ENCODE data around the gene TRIO.

The TRIO gene

DNA sequence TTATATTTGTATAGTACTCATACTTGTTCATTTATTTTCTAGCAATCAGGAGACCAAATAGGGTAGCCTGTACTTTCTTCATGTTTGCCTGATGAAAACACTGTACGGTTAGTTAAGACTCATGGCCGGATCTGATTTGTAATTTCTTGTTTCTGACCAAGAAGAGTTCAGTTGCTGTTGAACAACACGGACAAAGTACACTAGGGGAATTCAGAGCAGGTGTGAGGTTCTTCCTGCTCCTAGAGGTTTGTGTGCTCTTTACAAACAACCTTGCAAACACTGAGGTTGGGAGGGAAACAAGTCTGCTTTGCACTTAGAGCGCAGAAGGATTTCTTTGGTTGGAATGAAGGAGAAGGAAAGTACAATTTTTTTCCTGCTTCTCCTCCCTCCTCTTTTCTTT, 69.7 kb downstream of the TRIO start:
- no peak for DNase-seq

GRCh38 chr5:14213253-14213652, 70.1 kb downstream of the TRIO start:
- no peak for DNase-seq

DNA sequence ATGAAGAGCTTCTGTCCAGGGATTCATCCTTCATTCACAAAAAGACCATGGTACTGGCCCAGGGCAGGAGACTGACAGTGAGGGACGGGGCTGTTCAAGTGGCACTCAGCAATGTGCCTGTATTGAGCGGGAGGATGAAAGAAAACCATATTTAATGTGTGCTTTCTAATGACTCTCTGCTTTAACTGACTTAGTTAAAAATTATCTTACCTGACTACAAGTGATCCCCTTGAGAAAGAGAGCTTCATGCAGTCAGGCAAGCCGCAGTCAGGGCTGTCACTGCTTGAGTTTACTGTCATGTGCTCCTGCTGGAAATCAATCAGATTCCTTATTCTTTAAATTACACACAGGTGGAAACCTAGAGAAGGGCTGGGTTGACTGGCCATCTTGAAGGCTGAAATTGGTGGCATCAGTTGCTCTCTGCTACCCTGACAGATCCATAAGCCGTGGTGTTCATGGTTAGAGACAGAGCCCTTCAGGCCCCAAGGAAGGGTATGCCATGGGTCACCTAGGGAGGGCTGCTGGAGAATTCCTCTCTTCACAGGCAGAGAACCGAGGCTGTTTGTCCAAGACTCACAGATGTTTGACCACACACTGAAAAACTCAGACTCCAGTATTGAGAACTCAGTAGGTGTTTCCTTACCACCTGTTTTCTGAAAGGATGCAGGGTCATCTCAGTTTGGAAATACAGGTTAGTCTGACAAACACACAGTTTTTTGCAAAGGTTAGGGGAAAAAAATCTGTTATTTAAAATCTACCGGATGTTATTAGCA, 70.9 kb downstream of the TRIO start:
- no peak for DNase-seq

DNA sequence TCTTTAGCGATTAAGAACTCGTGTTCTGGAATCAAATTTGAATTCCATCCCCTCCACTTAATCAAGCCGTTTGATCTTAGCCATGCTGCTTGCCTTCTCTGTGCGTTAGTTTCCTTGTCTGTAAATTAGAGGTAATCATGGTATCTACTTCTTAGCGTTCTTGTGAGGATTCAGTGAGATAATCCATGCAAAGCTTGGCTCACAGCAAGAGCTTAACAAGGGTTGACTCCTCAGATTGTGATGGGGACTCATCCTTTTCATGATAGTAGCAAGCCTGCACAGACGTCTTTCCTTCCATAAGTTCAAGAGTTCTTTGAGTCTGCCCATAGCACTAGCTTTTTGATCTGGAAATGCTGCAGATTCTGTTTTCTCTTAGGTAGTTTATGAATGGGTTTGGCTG, 72.8 kb downstream of the TRIO start:
- no peak for DNase-seq

DNA sequence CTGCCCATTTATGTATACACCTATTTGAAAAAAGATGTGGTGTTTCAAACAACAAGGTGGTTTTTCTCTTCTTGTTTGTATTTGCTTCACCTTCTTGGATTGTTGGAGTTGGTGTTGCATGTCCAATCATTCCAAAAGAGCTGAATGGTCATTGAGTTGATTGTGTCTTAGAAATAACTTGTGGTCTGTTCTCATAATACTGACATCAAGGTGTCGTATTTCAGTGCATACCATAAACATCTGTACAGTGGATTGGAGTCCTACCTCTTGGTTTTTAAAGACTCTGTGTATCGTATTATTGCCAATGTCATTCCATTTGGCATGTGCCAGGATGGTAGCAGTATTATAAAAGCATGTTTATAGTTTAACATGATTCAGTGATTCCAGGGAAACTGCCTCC, 73.2 kb downstream of the TRIO start:
- no peak for DNase-seq

- DNase-seq: no peak
These were observed 73.8 kb downstream of the TRIO start for GRCh38 chr5:14216902-14217301.

- DNase-seq: no peak
These were observed 74.4 kb downstream of the TRIO start for GRCh38 chr5:14217587-14217986.

DNA sequence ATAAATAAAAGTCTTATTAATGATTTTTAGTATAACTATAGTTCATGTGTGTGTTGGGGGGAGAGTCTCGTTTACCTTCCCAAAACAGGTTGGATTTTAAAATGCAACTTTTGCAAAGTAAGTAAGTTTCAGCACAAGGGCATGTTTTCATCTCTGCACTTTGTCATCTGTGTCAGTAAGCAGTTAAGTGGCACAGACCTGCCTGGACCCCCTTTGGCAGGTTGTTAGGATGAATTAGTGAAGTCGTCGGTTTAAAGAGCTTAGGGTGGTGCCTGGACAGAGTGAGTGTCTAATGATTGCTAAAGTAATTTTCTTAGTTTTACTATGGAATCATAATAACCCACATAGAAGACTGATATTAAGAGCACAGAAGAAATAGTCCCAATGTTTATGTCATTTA, 74.9 kb downstream of the TRIO start:
- DNase-seq: no peak

DNA sequence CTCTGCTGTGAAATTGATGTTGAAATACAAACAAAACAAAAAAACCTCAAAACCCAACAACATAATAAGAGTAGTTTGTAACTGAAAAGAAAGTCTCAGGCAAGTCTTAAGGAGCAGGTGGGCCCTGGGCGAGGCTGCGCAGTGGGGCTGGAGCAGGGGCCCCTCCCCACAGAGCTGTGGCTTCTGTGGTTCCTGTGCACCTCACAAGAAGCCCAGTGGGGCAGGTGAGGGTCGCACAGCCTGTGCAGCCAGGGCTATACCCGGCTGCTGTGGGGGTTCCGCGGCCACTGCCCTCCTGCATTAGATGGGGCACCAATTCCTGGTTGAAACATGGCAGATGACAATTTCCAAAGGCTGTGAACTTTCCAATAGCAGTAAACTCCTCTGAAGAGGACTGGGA, 75.3 kb downstream of the TRIO start:
- no peak for DNase-seq

DNA sequence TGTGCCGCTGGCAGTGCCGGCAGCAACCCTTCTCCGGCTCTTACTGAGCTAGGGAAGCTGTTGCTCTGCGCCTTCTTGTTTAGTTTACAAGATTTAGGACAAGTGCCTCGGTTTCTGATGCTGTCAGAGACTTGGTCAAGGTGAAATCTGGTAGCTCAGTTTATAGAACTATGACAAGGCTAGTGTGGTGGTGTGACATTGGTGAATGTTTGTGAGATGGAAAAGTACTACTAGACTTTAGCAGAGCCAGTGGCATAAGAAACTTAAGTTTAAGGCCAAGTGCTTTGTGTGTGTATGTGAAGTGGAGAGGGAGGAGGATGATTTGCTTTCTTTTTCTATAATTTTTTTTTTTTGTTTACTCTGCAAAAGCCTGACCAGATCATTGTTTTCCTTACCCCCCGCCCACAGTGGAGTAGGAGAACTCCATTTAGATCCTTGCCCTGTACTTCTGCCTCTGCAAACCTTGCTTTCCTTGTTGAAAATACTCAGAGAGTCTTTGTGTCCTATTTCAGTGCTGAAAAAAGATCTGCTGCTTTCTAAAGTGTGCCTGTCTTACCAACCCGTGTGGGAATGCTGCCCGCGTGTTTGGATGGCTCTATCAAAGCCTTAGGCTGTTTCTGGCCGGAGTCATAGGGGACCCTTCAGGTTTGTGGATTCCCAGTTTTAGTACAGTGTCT, 75.9 kb downstream of the TRIO start:
- no peak for DNase-seq

- DNase-seq: no peak
These were observed 76.8 kb downstream of the TRIO start for GRCh38 chr5:14219800-14220512.

DNA sequence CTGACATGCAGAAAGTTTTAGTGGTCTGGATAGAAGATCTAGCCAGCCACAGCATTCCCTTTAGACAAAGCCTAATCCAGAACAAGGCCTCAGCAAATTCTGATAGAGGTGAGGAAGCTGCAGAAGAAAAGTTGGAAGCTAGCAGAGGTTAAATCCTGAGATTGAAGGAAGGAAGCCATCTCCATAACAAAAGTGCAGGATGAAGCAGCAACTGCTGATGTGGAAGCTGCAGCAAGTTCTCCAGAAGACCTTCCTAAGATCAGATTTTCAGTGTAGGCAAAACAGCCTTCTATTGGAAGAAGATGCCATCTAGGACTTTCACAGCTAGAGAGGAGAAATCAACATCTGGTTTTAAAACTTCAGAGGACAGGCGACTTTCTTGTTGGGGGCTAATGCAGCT, 77.5 kb downstream of the TRIO start:
- no peak for DNase-seq

DNA sequence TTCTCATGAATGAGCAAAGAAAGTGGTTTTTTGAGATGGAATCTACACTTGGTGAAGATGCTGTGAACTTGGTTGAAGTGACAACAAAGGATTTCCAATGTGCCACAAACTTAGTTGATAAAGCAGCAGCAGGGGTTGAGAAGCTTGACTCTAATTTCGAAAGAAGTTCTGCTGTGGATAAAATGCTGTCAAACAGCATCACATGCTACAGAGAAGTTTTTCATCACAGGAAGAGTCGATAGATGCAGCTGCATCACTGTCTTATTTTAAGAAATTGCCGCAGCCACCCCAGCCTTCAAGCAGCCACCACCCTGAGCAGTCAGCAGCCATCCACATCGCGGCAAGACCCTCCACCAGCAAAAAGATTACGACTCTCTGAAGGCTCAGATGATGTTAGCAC, 78.6 kb downstream of the TRIO start:
- no peak for DNase-seq

DNA sequence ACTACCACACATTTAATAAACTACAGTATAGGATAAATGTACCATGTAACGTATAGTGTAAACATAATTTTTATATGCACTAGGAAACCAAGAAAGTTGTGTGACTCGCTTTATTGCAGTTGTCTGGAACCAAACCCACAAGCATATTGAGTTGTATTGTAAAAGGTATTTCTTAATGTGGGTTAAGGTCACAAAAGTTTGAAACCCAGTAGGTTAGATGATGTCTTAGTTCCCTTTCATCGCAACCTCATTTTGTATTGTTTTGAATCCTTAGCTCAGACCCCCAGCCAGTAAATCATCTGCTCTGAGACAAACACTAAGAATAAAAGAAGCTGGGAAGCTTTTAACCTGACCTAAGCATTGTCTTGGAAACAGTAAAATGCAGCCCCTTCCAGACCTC, 79.1 kb downstream of the TRIO start:
- DNase-seq: no peak

DNA sequence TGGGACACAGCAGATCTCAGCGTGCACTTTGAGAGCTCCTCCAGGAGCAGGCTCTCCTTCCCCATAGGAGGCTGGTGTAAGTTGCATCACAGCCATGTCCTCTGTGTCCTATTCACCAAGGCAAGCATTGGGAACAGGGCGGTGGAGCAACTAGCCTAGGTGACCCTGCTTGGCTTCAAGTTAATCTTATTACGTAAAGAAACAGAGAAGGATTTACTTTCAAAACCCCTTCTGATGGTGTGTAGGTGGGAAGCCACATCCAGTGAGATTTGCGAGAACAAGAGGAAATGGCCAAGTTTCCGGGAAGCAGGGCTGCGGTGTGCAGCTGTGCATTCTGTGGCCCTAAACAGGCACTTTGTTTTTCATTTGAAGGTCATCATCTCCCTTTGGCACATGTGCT, 80.2 kb downstream of the TRIO start:
- DNase-seq: no peak

GRCh38 chr5:14225173-14225834, 82.2 kb downstream of the TRIO start:
- DNase-seq: no peak

- no peak for DNase-seq
These were observed 83.0 kb downstream of the TRIO start for GRCh38 chr5:14226149-14226548.

DNA sequence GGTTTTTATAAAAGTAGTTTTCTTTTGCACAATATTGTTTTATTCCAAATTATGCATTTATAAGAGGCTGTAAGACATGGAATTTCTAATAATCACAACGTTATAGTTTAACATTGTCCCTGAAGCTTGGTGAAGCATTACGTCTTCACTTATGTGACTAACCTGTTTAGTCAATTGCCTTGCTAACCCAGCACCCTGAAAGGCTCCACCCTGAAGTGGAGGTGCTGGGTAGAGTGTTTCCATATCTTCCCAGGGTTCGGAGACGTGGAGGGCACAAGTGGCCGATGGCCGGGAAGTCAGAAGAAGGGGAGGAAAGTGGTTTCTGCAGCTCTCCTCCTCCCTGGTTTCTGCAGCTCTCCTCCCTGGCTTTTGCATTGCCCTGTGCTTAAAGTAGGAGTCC, 83.4 kb downstream of the TRIO start:
- DNase-seq: no peak

- DNase-seq: no peak
These were observed 83.8 kb downstream of the TRIO start for GRCh38 chr5:14226992-14227391.

DNA sequence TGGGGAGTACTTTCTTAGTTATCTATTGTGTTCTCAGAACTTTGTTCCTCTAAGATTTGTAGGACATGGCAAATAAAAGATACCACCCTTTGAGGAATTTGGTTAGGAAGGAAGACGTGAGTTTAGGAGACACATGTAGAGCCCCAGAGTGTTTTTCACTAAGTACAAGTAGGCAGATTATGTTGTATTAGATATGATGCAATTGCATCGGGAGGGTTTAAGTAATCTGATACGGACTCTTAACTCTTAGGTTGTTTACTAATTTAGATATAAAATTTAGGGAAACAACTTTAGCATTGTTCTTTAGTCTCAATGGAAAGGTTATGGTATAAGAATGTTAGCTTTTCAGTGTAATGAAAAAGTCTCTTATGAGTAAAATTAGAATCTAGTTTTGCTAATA, 84.4 kb downstream of the TRIO start:
- DNase-seq: no peak

GRCh38 chr5:14228219-14228618, 85.1 kb downstream of the TRIO start:
- DNase-seq: no peak

DNA sequence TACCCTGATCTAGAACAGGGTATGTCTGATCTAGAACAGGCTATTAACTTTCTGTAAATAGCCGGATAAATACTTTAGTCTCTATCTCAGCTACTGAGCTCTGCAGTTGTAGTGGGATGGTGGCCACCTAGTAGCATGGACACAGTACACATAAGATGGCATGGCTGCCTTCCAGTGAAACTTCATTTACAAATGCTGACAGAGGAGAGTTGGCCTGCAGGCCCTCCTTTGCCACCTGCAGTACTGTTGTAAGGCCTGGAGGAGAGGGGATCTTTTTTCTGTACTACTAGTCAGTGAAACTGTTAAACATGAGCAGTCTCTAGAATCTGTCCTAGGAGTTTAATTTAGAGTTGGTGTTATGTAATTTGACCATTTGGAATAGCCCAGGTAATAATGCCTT, 86.0 kb downstream of the TRIO start:
- no peak for DNase-seq

GRCh38 chr5:14229734-14230133, 86.6 kb downstream of the TRIO start:
- DNase-seq: no peak

DNA sequence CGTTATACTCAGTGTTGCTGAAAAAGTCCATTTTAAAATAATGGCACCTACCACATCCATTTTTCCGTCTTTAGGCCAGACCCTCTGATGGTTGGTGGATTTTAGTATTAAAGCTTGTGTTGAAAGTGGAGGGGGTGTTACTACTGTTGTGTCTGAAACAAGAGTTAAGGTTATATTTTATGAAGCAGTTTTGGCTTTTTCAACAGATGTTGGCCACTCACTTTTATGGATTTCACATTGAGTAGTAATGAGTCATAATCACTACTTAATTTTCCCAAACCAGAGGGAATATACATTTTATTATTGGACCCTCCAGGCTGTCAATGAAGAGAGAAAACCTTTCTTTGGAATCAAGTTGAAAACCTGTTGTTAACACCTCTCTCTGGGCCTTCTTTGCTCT, 88.0 kb downstream of the TRIO start:
- no peak for DNase-seq

All from CD4-positive, alpha-beta T cell treated with Interleukin-12 subunit alpha and Interleukin-12 subunit beta, for 1 hour (primary cell).